Stomach (tissue), 4 donors: ENCODE results near the gene MED15.

Experiments used
- EP300 ChIP-seq: sonication (generic); formaldehyde crosslinking; IDR thresholded peaks from one replicate; pipeline ENCODE4 v1.6.1; 2017; ENCODE audit warnings: antibody characterized with exemption
- POLR2A ChIP-seq, 4 donors: fragments of 450-650 bp; IDR thresholded peaks; one replicate each; pipeline ENCODE4 v1.6.1; 2016; ENCODE audit warnings: antibody characterized with exemption in 4 of 4, control low read depth in 2 of 4, mild to moderate bottlenecking in 1 of 4, moderate library complexity in 1 of 4
- POLR2AphosphoS5 ChIP-seq, 3 donors: sonication (generic); formaldehyde crosslinking; IDR thresholded peaks; one replicate each; pipeline ENCODE4 v1.6.1; 2016; ENCODE audit warnings: antibody characterized with exemption in 3 of 3
- TF ChIP-seq, protein P1 (sequence below), 7 experiments: fragments of 450-650 bp in 4 of 7; fragments of 200-600 bp in 3 of 7; sonication (generic) in 3 of 7; IDR thresholded peaks; one replicate each; pipeline ENCODE4 v1.5.1; 2016 to 2019; ENCODE audit warnings: antibody characterized with exemption in 7 of 7, control low read depth in 2 of 7, mild to moderate bottlenecking in 1 of 7

DNA sequence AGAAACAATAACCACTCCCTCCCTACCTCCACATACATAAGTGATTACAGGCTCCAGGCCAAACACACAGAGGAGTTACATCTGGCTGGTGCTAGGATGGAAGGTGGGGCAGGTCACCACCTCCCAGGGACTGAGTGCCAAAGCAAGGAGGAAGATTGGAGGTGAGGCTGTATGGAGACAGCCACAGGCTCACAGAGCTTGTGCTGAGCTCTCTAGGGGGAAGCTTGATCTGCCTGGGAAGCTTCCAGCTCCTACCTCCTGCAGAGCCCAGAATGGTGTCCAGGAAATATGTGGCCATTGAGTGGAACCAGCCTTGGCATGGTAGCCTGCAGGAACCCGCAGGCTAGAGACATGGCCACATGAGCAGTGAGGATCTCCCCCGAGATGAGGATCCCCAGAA is 3.6 kb upstream of the MED15 start:
- TF ChIP-seq, protein P1, sequence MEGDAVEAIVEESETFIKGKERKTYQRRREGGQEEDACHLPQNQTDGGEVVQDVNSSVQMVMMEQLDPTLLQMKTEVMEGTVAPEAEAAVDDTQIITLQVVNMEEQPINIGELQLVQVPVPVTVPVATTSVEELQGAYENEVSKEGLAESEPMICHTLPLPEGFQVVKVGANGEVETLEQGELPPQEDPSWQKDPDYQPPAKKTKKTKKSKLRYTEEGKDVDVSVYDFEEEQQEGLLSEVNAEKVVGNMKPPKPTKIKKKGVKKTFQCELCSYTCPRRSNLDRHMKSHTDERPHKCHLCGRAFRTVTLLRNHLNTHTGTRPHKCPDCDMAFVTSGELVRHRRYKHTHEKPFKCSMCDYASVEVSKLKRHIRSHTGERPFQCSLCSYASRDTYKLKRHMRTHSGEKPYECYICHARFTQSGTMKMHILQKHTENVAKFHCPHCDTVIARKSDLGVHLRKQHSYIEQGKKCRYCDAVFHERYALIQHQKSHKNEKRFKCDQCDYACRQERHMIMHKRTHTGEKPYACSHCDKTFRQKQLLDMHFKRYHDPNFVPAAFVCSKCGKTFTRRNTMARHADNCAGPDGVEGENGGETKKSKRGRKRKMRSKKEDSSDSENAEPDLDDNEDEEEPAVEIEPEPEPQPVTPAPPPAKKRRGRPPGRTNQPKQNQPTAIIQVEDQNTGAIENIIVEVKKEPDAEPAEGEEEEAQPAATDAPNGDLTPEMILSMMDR (IDR thresholded peaks at IDR 0.05), result no peak
- TF ChIP-seq POLR2AphosphoS5 (IDR thresholded peaks at IDR 0.05) (no peak), POLR2A (IDR thresholded peaks at IDR 0.05) (no peak), EP300 (no peak)
